HG02642 (cell line): ENCODE results near the gene NXNL2.

Experiments used
- ATAC-seq: cut with Tn5 transposase; IDR thresholded peaks from one replicate; pipeline ENCODE4 v1.9.1; 2021; ENCODE audit warnings: mild to moderate bottlenecking; ENCODE audit not compliant: unreplicated experiment, poor library complexity

The NXNL2 gene

DNA sequence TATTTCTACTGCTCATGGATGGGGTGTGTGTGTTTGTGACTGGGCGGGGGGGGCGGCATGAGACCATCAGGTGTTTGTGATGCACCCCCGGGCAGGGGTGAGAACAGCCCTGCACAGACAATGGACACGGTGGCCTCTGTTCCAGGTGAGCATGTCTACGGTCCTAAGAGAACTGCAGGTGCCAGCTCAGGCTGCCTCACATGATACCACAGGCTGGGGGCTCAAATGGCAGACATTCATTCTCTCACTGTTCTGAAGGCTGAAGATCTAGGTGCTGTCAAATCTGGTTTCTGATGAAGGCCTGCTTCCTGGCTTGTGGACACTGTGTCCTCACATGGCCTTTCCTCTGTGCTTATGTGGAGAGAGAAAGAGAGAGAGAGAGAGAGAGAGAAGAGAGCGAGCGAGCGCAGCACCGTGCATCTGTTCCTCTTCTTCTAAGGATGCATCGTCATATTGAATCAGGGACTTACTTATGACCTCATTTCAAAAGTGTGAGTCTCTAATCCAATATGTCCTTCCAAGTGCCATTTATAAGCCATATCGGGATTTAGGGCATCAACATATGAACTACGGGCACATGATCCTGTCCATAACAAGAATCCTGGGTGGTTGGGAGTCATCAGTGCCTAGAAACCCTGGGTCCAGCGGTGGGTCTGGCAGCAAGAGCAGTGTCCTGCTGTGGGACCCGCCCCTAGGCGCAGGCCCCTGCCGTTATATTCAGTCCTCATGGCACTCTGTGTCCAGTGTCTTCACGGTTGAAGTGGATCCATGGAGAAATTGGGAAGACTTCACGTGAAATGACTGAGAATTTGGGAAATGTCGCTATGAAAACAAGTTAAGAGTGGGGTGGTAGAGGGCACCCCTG is 42.5 kb downstream of the NXNL2 start:
- ATAC-seq, result no peak

- ATAC-seq, result peak; percentile 73
Measured at GRCh38 chr9:88578121-88579049, 43.4 kb downstream of the NXNL2 start.

- ATAC-seq, result no peak
Measured at GRCh38 chr9:88579050-88579715, 44.2 kb downstream of the NXNL2 start.

DNA sequence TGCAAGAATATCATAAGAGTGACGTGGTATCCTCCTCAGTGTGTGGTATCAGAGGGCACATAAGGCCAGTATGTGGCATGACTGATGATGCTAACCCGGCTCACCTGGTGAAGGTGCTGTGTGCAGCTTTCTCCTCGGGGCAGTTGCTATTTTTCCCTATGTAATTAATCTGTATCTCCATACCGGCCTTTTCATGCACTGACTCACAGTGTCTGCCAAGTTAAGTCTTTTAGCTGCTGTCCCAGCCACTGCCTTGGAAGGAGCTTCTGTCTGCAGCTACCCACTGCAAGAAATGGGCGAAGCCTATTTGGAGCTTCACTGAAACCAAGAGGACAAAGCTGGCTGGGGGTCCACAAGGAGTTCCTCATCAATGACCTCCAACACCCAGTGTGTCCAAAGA is 46.0 kb downstream of the NXNL2 start:
- no peak for ATAC-seq

- ATAC-seq, result no peak
Measured at GRCh38 chr9:88583901-88584596, 49.1 kb downstream of the NXNL2 start.

- ATAC-seq, result no peak
Measured at GRCh38 chr9:88585426-88585825, 50.4 kb downstream of the NXNL2 start.

DNA sequence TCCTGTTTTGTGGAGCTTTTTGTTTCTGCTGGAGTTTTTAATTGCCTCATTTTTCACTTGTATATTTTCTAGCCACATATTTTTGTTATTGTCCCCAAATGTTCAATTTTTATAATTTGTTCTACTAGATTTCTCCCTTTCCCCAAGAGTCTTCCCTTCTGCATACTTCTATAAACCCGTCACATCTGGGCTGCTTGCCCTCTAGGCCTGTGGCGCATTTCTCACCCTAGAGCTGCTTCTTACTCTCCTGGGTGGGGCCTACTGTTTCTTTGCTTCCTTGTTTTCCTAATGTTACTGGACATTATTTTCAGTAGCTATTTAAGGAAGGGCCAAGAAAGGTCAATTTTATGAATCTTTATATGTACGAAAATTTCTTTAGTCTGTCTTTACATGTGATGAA is 51.5 kb downstream of the NXNL2 start:
- no peak for ATAC-seq

- ATAC-seq, result no peak
Measured at GRCh38 chr9:88587182-88587581, 52.2 kb downstream of the NXNL2 start.

- no peak for ATAC-seq
Measured at GRCh38 chr9:88587885-88588649, 53.1 kb downstream of the NXNL2 start.

DNA sequence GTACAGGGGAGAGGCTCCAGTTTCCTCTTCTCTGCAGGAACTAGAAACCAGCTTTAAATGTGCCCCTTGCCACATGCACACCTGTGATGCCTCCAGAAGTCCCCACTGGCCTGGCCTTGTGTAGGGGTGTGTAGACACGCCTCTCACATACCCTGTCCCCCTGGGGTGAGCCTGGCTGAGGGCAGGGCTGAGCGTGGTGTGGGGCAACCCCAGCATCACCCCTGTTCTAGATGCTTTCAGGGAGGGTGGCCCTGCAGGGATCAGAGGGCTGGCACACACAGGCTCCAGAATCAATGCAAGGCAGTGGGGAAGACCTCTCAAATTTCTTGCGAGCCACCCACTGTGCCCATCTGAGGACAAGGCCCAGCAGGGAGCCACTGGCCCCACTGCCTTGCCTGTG is 54.7 kb downstream of the NXNL2 start:
- ATAC-seq, result no peak

GRCh38 chr9:88590558-88591146 is 55.7 kb downstream of the NXNL2 start:
- no peak for ATAC-seq

- peak; percentile 76 for ATAC-seq
Measured at GRCh38 chr9:88593537-88594185, 58.7 kb downstream of the NXNL2 start.
